ENCODE results near the gene RIMBP2. TPM values are rescaled to one million over a fixed set of nuclear protein-coding genes. Genes with fewer than 3 reads are reported as not detected.

The RIMBP2 gene
- total and polyA plus RNA-seq, 2 donors (not counting 1 experiment from before 2014, with no cell fraction given), result 0.17 TPM; not detected in 1

GRCh38 chr12:130644566-130644965 lies 71.5 kb downstream of the RIMBP2 start:
- no peaks in the 10 kb centered on the region for H3K36me3 ChIP-seq (ENCODE audit: control insufficient read depth, insufficient read depth, low read length)
- H3K9ac ChIP-seq (ENCODE audit: insufficient read depth, low read length), result no peak overlapping the region
- DNase-seq (ENCODE audit: low read depth in 2 of 2), result no peak
- no peaks in the 10 kb centered on the region for H4K20me1 ChIP-seq (ENCODE audit: control insufficient read depth, extremely low read depth, insufficient read depth, low read length)
- H3K27ac ChIP-seq (ENCODE audit: insufficient read depth, low read length), result no peak overlapping the region
- no peaks in the 10 kb centered on the region for H3K4me1 ChIP-seq (ENCODE audit: control insufficient read depth, extremely low read depth, insufficient read depth, low read length)
- no peak overlapping the region for H3K4me3 ChIP-seq (replicated peaks in 1 of 4; ENCODE audit: control extremely low read depth in 1 of 4, insufficient read depth in 1 of 4, low read depth in 3 of 4, low read length in 4 of 4)
- no peaks in the 10 kb centered on the region for H3K79me2 ChIP-seq (ENCODE audit: control insufficient read depth, insufficient read depth, low read length)
- H2AFZ ChIP-seq (ENCODE audit: low read length), result no peak overlapping the region
- TF ChIP-seq, protein P1, sequence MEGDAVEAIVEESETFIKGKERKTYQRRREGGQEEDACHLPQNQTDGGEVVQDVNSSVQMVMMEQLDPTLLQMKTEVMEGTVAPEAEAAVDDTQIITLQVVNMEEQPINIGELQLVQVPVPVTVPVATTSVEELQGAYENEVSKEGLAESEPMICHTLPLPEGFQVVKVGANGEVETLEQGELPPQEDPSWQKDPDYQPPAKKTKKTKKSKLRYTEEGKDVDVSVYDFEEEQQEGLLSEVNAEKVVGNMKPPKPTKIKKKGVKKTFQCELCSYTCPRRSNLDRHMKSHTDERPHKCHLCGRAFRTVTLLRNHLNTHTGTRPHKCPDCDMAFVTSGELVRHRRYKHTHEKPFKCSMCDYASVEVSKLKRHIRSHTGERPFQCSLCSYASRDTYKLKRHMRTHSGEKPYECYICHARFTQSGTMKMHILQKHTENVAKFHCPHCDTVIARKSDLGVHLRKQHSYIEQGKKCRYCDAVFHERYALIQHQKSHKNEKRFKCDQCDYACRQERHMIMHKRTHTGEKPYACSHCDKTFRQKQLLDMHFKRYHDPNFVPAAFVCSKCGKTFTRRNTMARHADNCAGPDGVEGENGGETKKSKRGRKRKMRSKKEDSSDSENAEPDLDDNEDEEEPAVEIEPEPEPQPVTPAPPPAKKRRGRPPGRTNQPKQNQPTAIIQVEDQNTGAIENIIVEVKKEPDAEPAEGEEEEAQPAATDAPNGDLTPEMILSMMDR (conservative IDR thresholded peaks at IDR 0.05 in 1 of 2, IDR thresholded peaks at IDR 0.05 in 1 of 2; ENCODE audit: low read depth in 1 of 2, low read length in 2 of 2), result no peak
- TF ChIP-seq EZH2 (IDR thresholded peaks at IDR 0.05; ENCODE audit: low read length, missing control alignments), result no peak
- no peak overlapping the region for H3K4me2 ChIP-seq (ENCODE audit: extremely low read depth, insufficient read depth, low read length)
- no peaks in the 10 kb centered on the region for H3K9me3 ChIP-seq (ENCODE audit: control insufficient read depth, insufficient read depth, low read depth, low read length)
- no peaks in the 10 kb centered on the region for H3K27me3 ChIP-seq (ENCODE audit: control insufficient read depth, insufficient read depth, low read length)

- H3K4me1 ChIP-seq (ENCODE audit: control insufficient read depth, extremely low read depth, insufficient read depth, low read length), result no peaks in the 10 kb centered on the region
- TF ChIP-seq, protein P1 (conservative IDR thresholded peaks at IDR 0.05 in 1 of 2, IDR thresholded peaks at IDR 0.05 in 1 of 2; ENCODE audit: low read depth in 1 of 2, low read length in 2 of 2), result no peak
- no peak overlapping the region for H3K9ac ChIP-seq (ENCODE audit: insufficient read depth, low read length)
- DNase-seq (ENCODE audit: low read depth in 2 of 2), result no peak
- no peak overlapping the region for H3K27ac ChIP-seq (ENCODE audit: insufficient read depth, low read length)
- H3K36me3 ChIP-seq (ENCODE audit: control insufficient read depth, insufficient read depth, low read length), result no peaks in the 10 kb centered on the region
- H3K9me3 ChIP-seq (ENCODE audit: control insufficient read depth, insufficient read depth, low read depth, low read length), result no peaks in the 10 kb centered on the region
- no peak overlapping the region for H2AFZ ChIP-seq (ENCODE audit: low read length)
- H3K79me2 ChIP-seq (ENCODE audit: control insufficient read depth, insufficient read depth, low read length), result no peaks in the 10 kb centered on the region
- no peak overlapping the region for H3K4me3 ChIP-seq (replicated peaks in 1 of 4; ENCODE audit: control extremely low read depth in 1 of 4, insufficient read depth in 1 of 4, low read depth in 3 of 4, low read length in 4 of 4)
- H3K27me3 ChIP-seq (ENCODE audit: control insufficient read depth, insufficient read depth, low read length), result no peaks in the 10 kb centered on the region
- no peak overlapping the region for H3K4me2 ChIP-seq (ENCODE audit: extremely low read depth, insufficient read depth, low read length)
- no peaks in the 10 kb centered on the region for H4K20me1 ChIP-seq (ENCODE audit: control insufficient read depth, extremely low read depth, insufficient read depth, low read length)
Observed at GRCh38 chr12:130644146-130644545, 72.0 kb downstream of the RIMBP2 start.

GRCh38 chr12:130642856-130643255 lies 73.2 kb downstream of the RIMBP2 start:
- H3K4me2 ChIP-seq (ENCODE audit: extremely low read depth, insufficient read depth, low read length), result no peak overlapping the region
- no peak for DNase-seq (ENCODE audit: low read depth in 2 of 2)
- H4K20me1 ChIP-seq (ENCODE audit: control insufficient read depth, extremely low read depth, insufficient read depth, low read length), result no peaks in the 10 kb centered on the region
- H3K9me3 ChIP-seq (ENCODE audit: control insufficient read depth, insufficient read depth, low read depth, low read length), result no peaks in the 10 kb centered on the region
- no peaks in the 10 kb centered on the region for H3K27me3 ChIP-seq (ENCODE audit: control insufficient read depth, insufficient read depth, low read length)
- H3K79me2 ChIP-seq (ENCODE audit: control insufficient read depth, insufficient read depth, low read length), result no peaks in the 10 kb centered on the region
- no peak overlapping the region for H3K9ac ChIP-seq (ENCODE audit: insufficient read depth, low read length)
- H3K4me3 ChIP-seq (replicated peaks in 1 of 4; ENCODE audit: control extremely low read depth in 1 of 4, insufficient read depth in 1 of 4, low read depth in 3 of 4, low read length in 4 of 4), result no peak overlapping the region
- no peaks in the 10 kb centered on the region for H3K36me3 ChIP-seq (ENCODE audit: control insufficient read depth, insufficient read depth, low read length)
- no peaks in the 10 kb centered on the region for H3K4me1 ChIP-seq (ENCODE audit: control insufficient read depth, extremely low read depth, insufficient read depth, low read length)
- TF ChIP-seq, protein P1 (conservative IDR thresholded peaks at IDR 0.05 in 1 of 2, IDR thresholded peaks at IDR 0.05 in 1 of 2; ENCODE audit: low read depth in 1 of 2, low read length in 2 of 2), result no peak
- no peak for TF ChIP-seq EZH2 (IDR thresholded peaks at IDR 0.05; ENCODE audit: low read length, missing control alignments)
- H3K27ac ChIP-seq (ENCODE audit: insufficient read depth, low read length), result no peak overlapping the region
- no peak overlapping the region for H2AFZ ChIP-seq (ENCODE audit: low read length)

All from fibroblast of lung (primary cell).